Naive thymus-derived CD4-positive, alpha-beta T cell (primary cell): ENCODE data around the gene LZIC. TPM values are rescaled to one million over a fixed set of nuclear protein-coding genes. Genes with fewer than 3 reads are reported as not detected.

Experiments used
- ATAC-seq: fragments of 150-1000 bp; cut with Tn5 transposase; 2 replicates; pipeline ENCODE4 v1.10.0; 2021; ENCODE audit warnings: mild to moderate bottlenecking, moderate library complexity
- CTCF ChIA-PET: fragments of 350-600 bp; sonication (Branson Sonifier 250); formaldehyde crosslinking; loops from one replicate; lab custom pipeline; 2021; ENCODE audit warnings: antibody characterized with exemption; lab: Charles Lee
- POLR2A ChIA-PET: fragments of 350-600 bp; sonication (Branson Sonifier 250); formaldehyde crosslinking; loops from one replicate; lab custom pipeline; 2021; ENCODE audit warnings: antibody characterized with exemption, inconsistent platforms; lab: Charles Lee
- DNase-seq, 9 donors: peaks; one replicate each; pipeline versions ENCODE4 v3.0.0 to v3.0.0-alpha.2; 2020 to 2022; ENCODE audit warnings: mixed read lengths in 1 of 9
- H3K27ac ChIP-seq: one replicate; pipeline ENCODE4 v1.7.0; 2013; ENCODE audit warnings: mild to moderate bottlenecking, low read depth, low read length, moderate library complexity
- H3K27me3 ChIP-seq, 2 donors: one replicate each; pipeline ENCODE4 v1.7.0; 2013; ENCODE audit warnings: low read length in 2 of 2, mild to moderate bottlenecking in 2 of 2, moderate library complexity in 2 of 2; ENCODE audit not compliant: control insufficient read depth in 2 of 2, insufficient read depth in 2 of 2
- H3K36me3 ChIP-seq, 3 experiments: 1 replicate in 2 of 3; 2 replicates in 1 of 3; pipeline ENCODE4 v1.7.0; 2013; ENCODE audit warnings: low read length in 3 of 3, mild to moderate bottlenecking in 3 of 3, moderate library complexity in 1 of 3; ENCODE audit not compliant: insufficient read depth in 3 of 3, control insufficient read depth in 2 of 3
- H3K4me1 ChIP-seq, 2 donors: one replicate each; pipeline ENCODE4 v1.7.0; 2013; ENCODE audit warnings: low read length in 2 of 2, mild to moderate bottlenecking in 2 of 2, moderate library complexity in 1 of 2; ENCODE audit not compliant: control insufficient read depth in 2 of 2, insufficient read depth in 2 of 2
- H3K4me3 ChIP-seq: 2 replicates; pipeline ENCODE4 v1.7.0; 2013; ENCODE audit warnings: mild to moderate bottlenecking, low read length
- H3K9me3 ChIP-seq, 3 experiments: 1 replicate in 2 of 3; 2 replicates in 1 of 3; pipeline ENCODE4 v1.7.0; 2013; ENCODE audit warnings: low read length in 3 of 3; ENCODE audit not compliant: control insufficient read depth in 2 of 3
- H3K27ac Mint-ChIP-seq, 9 donors: one replicate each; pipeline ENCODE4 v1.8.0; 2020 to 2022; ENCODE audit warnings: mixed read lengths in 9 of 9, mild to moderate bottlenecking in 8 of 9, moderate library complexity in 5 of 9, inconsistent platforms in 2 of 9
- H3K27me3 Mint-ChIP-seq, 5 donors: one replicate each; pipeline ENCODE4 v1.8.0; 2021 to 2022; ENCODE audit warnings: mixed read lengths in 5 of 5, mild to moderate bottlenecking in 1 of 5
- H3K36me3 Mint-ChIP-seq, 5 donors: one replicate each; pipeline ENCODE4 v1.8.0; 2020 to 2022; ENCODE audit warnings: mixed read lengths in 5 of 5, mild to moderate bottlenecking in 3 of 5, inconsistent platforms in 1 of 5
- H3K4me1 Mint-ChIP-seq, 7 donors: one replicate each; pipeline ENCODE4 v1.8.0; 2020 to 2022; ENCODE audit warnings: mixed read lengths in 7 of 7, mild to moderate bottlenecking in 3 of 7, inconsistent platforms in 1 of 7
- H3K4me3 Mint-ChIP-seq, 10 donors: one replicate each; pipeline ENCODE4 v1.8.0; 2020 to 2022; ENCODE audit warnings: mild to moderate bottlenecking in 10 of 10, mixed read lengths in 10 of 10, moderate library complexity in 6 of 10, inconsistent platforms in 2 of 10
- H3K9me3 Mint-ChIP-seq, 11 donors: one replicate each; pipeline ENCODE4 v1.8.0; 2020 to 2022; ENCODE audit warnings: mixed read lengths in 11 of 11, mild to moderate bottlenecking in 4 of 11, inconsistent platforms in 1 of 11, moderate library complexity in 1 of 11
- intact Hi-C, 2 donors: fragments of 100-400 bp; cut with micrococcal nuclease; formaldehyde crosslinking; loops; one replicate each; pipeline ENCODE4 v1.15.1; 2023
- polyA plus RNA-seq, 2 donors: library from polyadenylated mRNA; unstranded; fragments of 300-500 nt; fragmentation: Illumina TruSeq; gene quantifications; one replicate each; pipeline ENCODE4 v1.2.3, GENCODE V29; 2021
- total RNA-seq, 6 experiments: library from RNA in 5 of 6; stranded (reverse) in 5 of 6; gene quantifications; 1 replicate in 5 of 6; 2 replicates in 1 of 6; pipeline ENCODE4 v1.2.3 and lab custom pipeline; 2021 to 2026

LZIC gene
- total and polyA plus RNA-seq, 7 experiments from 2014 or later: 18.0 to 44.0 (median 34.6) TPM

- ChIA-PET POLR2A (interaction anchor here (0.6 to 0.9 kb wide), 3 partner anchors 9 to 258 kb away, joined by 3 read pairs; no protein-coding TSS in a partner anchor), CTCF (interaction anchor here (0.5 to 0.6 kb wide), 2 partner anchors 35 to 129 kb away, joined by 4 to 7 read pairs; no protein-coding TSS in a partner anchor)
- Histone ChIP-seq H3K9me3 (no peaks in the 10 kb centered on the region), H3K4me1 (peaks cover 13 to 15% of the 10 kb centered on the region in 2 donors), H3K27me3 (no peaks in the 10 kb centered on the region), H3K36me3 (peaks cover 0 to 3% (median 0%) of the 10 kb centered on the region in 3 experiments), H3K4me3 (peak overlapping the region; percentile 74), H3K27ac (no peak overlapping the region)
- DNase-seq: no peak
- peak overlapping the region; percentile 69 to 93 (median 86) for H3K27ac Mint-ChIP-seq
- no peaks in the 10 kb centered on the region for H3K9me3 Mint-ChIP-seq
- H3K27me3 Mint-ChIP-seq: peaks cover 0 to 3% (median 0%) of the 10 kb centered on the region in 5 donors
- intact Hi-C loops: no loop called here
- peak overlapping the region; percentile 85 to 100 (median 95) for H3K4me3 Mint-ChIP-seq
- H3K36me3 Mint-ChIP-seq: peaks cover 0 to 1% (median 0%) of the 10 kb centered on the region in 5 donors
- no peak for ATAC-seq
- peaks cover 25 to 44% (median 35%) of the 10 kb centered on the region in 7 donors for H3K4me1 Mint-ChIP-seq
These were observed 34.3 kb downstream of the LZIC start for GRCh38 chr1:9908871-9909233.

GRCh38 chr1:9907441-9907840, 35.8 kb downstream of the LZIC start:
- H3K27ac Mint-ChIP-seq: peak overlapping the region in 1 of 9 donors; percentile 3
- Histone ChIP-seq H3K36me3 (peaks cover 0 to 3% (median 0%) of the 10 kb centered on the region in 3 experiments), H3K27me3 (no peaks in the 10 kb centered on the region), H3K27ac (no peak overlapping the region), H3K4me1 (peaks cover 13 to 15% of the 10 kb centered on the region in 2 donors), H3K4me3 (no peak overlapping the region), H3K9me3 (no peaks in the 10 kb centered on the region)
- intact Hi-C loops: no loop called here
- H3K4me3 Mint-ChIP-seq: peak overlapping the region in 2 of 10 donors; percentile 8 to 54
- POLR2A ChIA-PET: no interaction called here
- ATAC-seq (no peak), DNase-seq (no peak)
- no peaks in the 10 kb centered on the region for H3K9me3 Mint-ChIP-seq
- H3K36me3 Mint-ChIP-seq: peaks cover 0 to 1% (median 0%) of the 10 kb centered on the region in 5 donors
- H3K27me3 Mint-ChIP-seq: no peaks in the 10 kb centered on the region
- H3K4me1 Mint-ChIP-seq: peaks cover 24 to 43% (median 32%) of the 10 kb centered on the region in 7 donors
- CTCF ChIA-PET: no interaction called here

GRCh38 chr1:9906466-9906865, 36.7 kb downstream of the LZIC start:
- H3K27me3 ChIP-seq: no peaks in the 10 kb centered on the region
- H3K4me1 ChIP-seq: peaks cover 13 to 14% of the 10 kb centered on the region in 2 donors
- DNase-seq (no peak), ATAC-seq (no peak)
- H3K9me3 ChIP-seq: no peaks in the 10 kb centered on the region
- H3K4me3 ChIP-seq: no peak overlapping the region
- CTCF ChIA-PET: interaction anchor here (0.6 kb wide), 1 partner anchor 31 kb away, joined by 3 read pairs; no protein-coding TSS in a partner anchor
- H3K27ac Mint-ChIP-seq: peak overlapping the region in 1 of 9 donors; percentile 22
- H3K27me3 Mint-ChIP-seq: no peaks in the 10 kb centered on the region
- POLR2A ChIA-PET: interaction anchor here (0.6 kb wide), 1 partner anchor 11 kb away, joined by 3 read pairs; no protein-coding TSS in a partner anchor
- peaks cover 0 to 1% (median 0%) of the 10 kb centered on the region in 5 donors for H3K36me3 Mint-ChIP-seq
- no peaks in the 10 kb centered on the region for H3K9me3 Mint-ChIP-seq
- peaks cover 18 to 39% (median 31%) of the 10 kb centered on the region in 7 donors for H3K4me1 Mint-ChIP-seq
- intact Hi-C loops: no loop called here
- no peak overlapping the region for H3K4me3 Mint-ChIP-seq
- peaks cover 0 to 3% (median 0%) of the 10 kb centered on the region in 3 experiments for H3K36me3 ChIP-seq
- H3K27ac ChIP-seq: no peak overlapping the region

- DNase-seq (no peak), ATAC-seq (no peak)
- H3K27ac Mint-ChIP-seq: peak overlapping the region in 2 of 9 donors; percentile 65 to 74
- intact Hi-C loops: no loop called here
- ChIA-PET POLR2A (no interaction called here), CTCF (no interaction called here)
- Histone ChIP-seq H3K27ac (no peak overlapping the region), H3K9me3 (no peaks in the 10 kb centered on the region), H3K36me3 (peaks cover 0 to 3% (median 0%) of the 10 kb centered on the region in 3 experiments), H3K27me3 (no peaks in the 10 kb centered on the region), H3K4me1 (peaks cover 9% of the 10 kb centered on the region in 2 donors), H3K4me3 (no peak overlapping the region)
- H3K4me3 Mint-ChIP-seq: peak overlapping the region in 1 of 10 donors; percentile 48
- peaks cover 23 to 42% (median 33%) of the 10 kb centered on the region in 7 donors for H3K4me1 Mint-ChIP-seq
- H3K36me3 Mint-ChIP-seq: peaks cover 0 to 1% (median 0%) of the 10 kb centered on the region in 5 donors
- no peaks in the 10 kb centered on the region for H3K9me3 Mint-ChIP-seq
- H3K27me3 Mint-ChIP-seq: no peaks in the 10 kb centered on the region
These were observed 38.2 kb downstream of the LZIC start for GRCh38 chr1:9905010-9905409.

GRCh38 chr1:9904596-9904995, 38.6 kb downstream of the LZIC start:
- CTCF ChIA-PET: no interaction called here
- no peak overlapping the region for H3K27ac Mint-ChIP-seq
- H3K4me3 Mint-ChIP-seq: peak overlapping the region in 1 of 10 donors; percentile 48

GRCh38 chr1:9903801-9904527, 39.2 kb downstream of the LZIC start:
- Mint-ChIP-seq H3K4me1 (peaks cover 18 to 37% (median 28%) of the 10 kb centered on the region in 7 donors), H3K36me3 (peaks cover 0 to 1% (median 0%) of the 10 kb centered on the region in 5 donors), H3K27ac (peak overlapping the region in 1 of 9 donors; percentile 19), H3K9me3 (no peaks in the 10 kb centered on the region), H3K27me3 (no peaks in the 10 kb centered on the region), H3K4me3 (no peak overlapping the region)
- no peak for DNase-seq
- H3K27me3 ChIP-seq: no peaks in the 10 kb centered on the region
- H3K9me3 ChIP-seq: no peaks in the 10 kb centered on the region
- no peak for ATAC-seq
- CTCF ChIA-PET: no interaction called here
- POLR2A ChIA-PET: no interaction called here
- no peaks in the 10 kb centered on the region for H3K36me3 ChIP-seq
- H3K4me1 ChIP-seq: peaks cover 3 to 4% of the 10 kb centered on the region in 2 donors
- intact Hi-C loops: no loop called here
- no peak overlapping the region for H3K4me3 ChIP-seq
- H3K27ac ChIP-seq: no peak overlapping the region

More at GRCh38 chr1:9904596-9904995, 38.6 kb downstream of the LZIC start:
- DNase-seq (no peak), ATAC-seq (no peak)
- peaks cover 9% of the 10 kb centered on the region in 2 donors for H3K4me1 ChIP-seq
- Mint-ChIP-seq H3K27me3 (no peaks in the 10 kb centered on the region), H3K36me3 (peaks cover 0 to 1% (median 0%) of the 10 kb centered on the region in 5 donors), H3K9me3 (no peaks in the 10 kb centered on the region), H3K4me1 (peaks cover 23 to 42% (median 34%) of the 10 kb centered on the region in 7 donors)
- no peaks in the 10 kb centered on the region for H3K27me3 ChIP-seq
- POLR2A ChIA-PET: no interaction called here
- intact Hi-C loops: no loop called here
- H3K27ac ChIP-seq: no peak overlapping the region
- no peaks in the 10 kb centered on the region for H3K9me3 ChIP-seq
- no peak overlapping the region for H3K4me3 ChIP-seq
- peaks cover 0 to 2% (median 0%) of the 10 kb centered on the region in 3 experiments for H3K36me3 ChIP-seq
